ENCODE results near the gene TMC7.

GRCh38 chr16:19027416-19027815 lies 43.7 kb downstream of the TMC7 start:
- TF ChIP-seq SUZ12 (IDR thresholded peaks at IDR 0.05; ENCODE audit: extremely low read depth, insufficient read depth, insufficient read length), result no peak
- TF ChIP-seq YY1 (IDR thresholded peaks at IDR 0.05; ENCODE audit: insufficient read depth, insufficient read length), result no peak
- no peak for TF ChIP-seq ZNF274 (IDR thresholded peaks at IDR 0.05; ENCODE audit: low read depth, low read length)
